Coronary artery (tissue), 2 donors: ENCODE data around the gene OVCH1.

Experiments used
- DNase-seq: peaks from one replicate; pipeline ENCODE4 v3.0.0-alpha.2; 2017; ENCODE audit warnings: low spot score
- H3K27ac ChIP-seq, 2 donors: fragments of 200-600 bp; sonication (generic); one replicate each; pipeline ENCODE4 v1.5.1; 2016 to 2019
- H3K4me3 ChIP-seq: fragments of 200-600 bp; sonication (generic); 2 replicates; pipeline ENCODE4 v1.5.1; 2016; ENCODE audit warnings: mild to moderate bottlenecking, moderate library complexity
- TF ChIP-seq, protein P1 (sequence below): fragments of 200-600 bp; sonication (generic); IDR thresholded peaks from one replicate; pipeline ENCODE4 v1.5.1; 2019; ENCODE audit warnings: antibody characterized with exemption

Gene OVCH1

DNA sequence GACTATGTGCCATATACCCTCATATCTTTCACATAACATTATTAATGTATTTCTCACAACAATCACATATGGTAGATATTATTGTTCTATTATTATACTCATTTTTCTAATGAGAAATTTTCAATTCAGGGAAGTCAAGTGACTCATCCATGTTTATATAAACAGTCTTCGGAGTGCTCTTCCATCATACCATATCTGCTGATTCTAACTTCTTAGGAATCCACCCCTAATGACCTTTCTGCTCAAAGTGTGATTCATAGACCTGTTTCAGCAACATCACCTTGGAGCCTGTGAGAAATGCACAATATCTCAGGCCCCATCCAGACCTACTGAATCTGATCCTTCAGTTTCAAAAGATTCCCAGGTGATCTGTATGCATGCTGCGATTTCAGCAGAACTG, 39.8 kb upstream of the OVCH1 start:
- TF ChIP-seq, protein P1, sequence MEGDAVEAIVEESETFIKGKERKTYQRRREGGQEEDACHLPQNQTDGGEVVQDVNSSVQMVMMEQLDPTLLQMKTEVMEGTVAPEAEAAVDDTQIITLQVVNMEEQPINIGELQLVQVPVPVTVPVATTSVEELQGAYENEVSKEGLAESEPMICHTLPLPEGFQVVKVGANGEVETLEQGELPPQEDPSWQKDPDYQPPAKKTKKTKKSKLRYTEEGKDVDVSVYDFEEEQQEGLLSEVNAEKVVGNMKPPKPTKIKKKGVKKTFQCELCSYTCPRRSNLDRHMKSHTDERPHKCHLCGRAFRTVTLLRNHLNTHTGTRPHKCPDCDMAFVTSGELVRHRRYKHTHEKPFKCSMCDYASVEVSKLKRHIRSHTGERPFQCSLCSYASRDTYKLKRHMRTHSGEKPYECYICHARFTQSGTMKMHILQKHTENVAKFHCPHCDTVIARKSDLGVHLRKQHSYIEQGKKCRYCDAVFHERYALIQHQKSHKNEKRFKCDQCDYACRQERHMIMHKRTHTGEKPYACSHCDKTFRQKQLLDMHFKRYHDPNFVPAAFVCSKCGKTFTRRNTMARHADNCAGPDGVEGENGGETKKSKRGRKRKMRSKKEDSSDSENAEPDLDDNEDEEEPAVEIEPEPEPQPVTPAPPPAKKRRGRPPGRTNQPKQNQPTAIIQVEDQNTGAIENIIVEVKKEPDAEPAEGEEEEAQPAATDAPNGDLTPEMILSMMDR: no peak
- H3K27ac ChIP-seq: no peak overlapping the region
- no peak overlapping the region for H3K4me3 ChIP-seq
- no peak for DNase-seq

DNA sequence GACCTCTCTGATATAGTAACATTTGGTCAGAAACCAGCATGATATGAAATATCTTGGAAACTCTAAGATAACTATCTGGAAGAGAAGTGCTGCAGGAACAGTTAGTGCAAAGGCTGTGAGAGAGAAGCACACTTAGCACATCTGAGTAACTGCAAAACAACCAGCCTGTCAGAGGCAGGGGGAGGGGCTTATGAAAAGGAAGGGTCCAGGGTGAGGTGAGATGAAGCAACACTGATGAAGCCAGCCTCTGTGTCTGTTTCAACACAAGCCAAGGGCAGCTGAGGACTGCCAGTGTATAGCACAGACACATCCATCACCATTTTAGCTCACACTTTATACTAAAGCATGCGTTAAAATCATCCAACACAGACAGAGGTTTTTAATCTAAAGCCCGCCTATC, 37.4 kb upstream of the OVCH1 start:
- no peak for DNase-seq
- Histone ChIP-seq H3K4me3 (no peak overlapping the region), H3K27ac (no peak overlapping the region)
- TF ChIP-seq, protein P1: no peak

DNA sequence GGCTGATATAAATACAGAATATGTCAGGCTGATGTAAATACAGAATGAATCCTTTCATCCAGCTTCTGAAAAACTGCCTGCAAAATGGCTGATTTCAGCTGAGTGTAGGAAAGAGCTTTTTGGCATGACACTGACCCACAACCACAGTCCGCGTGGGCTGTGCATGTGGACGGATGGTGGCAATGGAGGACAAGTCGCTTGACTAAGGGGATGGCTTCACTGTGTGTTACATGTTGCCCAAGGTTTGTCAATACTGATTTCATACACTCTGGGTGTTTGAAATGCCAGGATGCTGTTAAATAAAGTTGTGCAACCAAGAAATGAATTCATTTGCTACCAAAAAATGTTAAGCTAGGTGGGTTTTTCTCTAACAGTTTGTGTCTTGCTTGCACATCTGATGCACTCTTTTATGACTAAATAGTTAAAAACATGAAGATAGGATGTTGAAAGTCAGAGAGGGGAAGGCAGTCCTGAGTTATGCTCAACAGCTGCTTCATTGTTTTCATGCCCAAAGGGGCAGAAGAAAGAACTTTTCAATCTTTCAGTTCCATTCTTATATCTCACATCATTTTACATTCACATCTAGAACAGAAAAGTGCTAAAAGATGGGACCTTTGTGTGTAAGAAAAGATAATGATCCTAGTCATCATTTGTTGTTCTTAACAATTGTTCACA, 36.5 kb upstream of the OVCH1 start:
- H3K27ac ChIP-seq: no peak overlapping the region
- no peak for DNase-seq
- no peak overlapping the region for H3K4me3 ChIP-seq
- TF ChIP-seq, protein P1: no peak

DNA sequence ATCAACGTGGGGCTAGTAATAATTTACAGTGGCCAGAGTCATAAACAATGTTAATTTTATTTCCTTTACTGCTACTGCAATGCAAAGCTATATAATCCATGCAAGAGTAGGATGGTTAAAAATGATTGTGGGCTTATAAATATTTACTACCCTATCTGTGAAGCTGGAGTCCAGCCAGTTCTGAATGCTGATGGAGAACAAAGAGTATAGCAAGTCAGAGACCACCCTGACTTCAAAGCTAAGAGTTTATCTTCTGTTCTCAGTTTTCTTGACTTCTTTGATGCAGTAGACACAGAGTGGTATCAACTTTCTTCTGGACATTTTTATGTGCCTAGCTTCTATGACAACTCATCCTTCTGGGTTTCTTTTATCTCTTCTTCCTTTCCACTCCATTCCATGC, 34.0 kb upstream of the OVCH1 start:
- H3K27ac ChIP-seq: no peak overlapping the region
- H3K4me3 ChIP-seq: no peak overlapping the region
- TF ChIP-seq, protein P1: no peak
- DNase-seq: no peak

DNA sequence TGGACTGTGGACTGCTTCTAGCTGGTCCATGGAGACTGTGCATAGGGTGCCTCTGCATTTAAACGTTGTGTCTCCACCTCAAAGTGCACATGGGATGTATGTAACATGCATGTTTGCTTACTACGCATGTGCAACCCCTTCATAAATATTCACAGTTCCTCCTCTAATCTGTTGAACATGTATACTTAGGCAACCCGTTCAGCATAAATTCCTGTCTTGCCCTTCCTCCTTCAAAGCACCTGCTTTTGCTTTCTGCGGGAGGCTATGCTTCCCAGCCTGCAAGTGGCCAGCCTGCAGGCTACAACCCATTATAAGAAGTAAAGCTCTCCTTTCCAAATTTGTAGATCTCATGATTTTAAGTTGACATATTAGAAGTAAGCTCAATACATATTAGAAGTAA, 33.0 kb upstream of the OVCH1 start:
- no peak overlapping the region for H3K4me3 ChIP-seq
- H3K27ac ChIP-seq: no peak overlapping the region
- TF ChIP-seq, protein P1: no peak
- DNase-seq: no peak

DNA sequence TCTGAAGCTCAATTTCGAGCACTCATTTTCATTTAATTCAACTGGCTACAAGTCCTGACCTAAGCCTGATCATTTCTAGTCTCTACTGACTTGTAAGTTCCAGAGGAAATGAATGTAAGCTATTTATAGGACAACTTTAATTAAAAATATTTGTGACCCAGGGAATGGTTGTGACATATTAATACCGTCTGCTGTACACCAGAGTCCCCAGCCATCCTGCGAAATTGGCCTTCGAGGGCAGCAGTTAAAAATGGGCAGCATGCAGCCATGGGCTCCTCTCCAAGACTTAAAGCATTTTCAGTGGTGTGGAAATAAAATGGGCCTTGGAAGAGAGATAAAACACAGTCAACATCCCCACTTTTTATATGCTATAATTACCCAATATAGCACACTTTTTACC, 30.7 kb upstream of the OVCH1 start:
- Histone ChIP-seq H3K4me3 (no peak overlapping the region), H3K27ac (no peak overlapping the region)
- no peak for DNase-seq
- TF ChIP-seq, protein P1: no peak

DNA sequence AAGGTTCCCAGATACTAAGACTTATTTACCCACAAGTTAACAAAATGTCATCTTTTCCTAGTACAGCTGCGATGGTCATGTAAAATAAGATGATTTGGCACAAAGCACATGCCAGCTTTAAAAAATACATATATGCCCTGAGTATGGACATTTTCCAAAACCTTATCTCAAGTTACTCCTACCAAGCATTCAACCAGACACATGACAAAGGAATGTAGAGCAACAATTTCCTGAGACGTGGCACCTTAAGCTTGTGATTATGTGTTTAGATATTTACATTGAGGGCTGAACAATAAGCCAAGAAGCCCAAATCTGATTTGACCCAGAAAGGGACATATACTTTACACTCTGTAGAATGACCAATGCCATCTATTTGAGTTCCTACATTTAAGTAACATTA, 24.5 kb upstream of the OVCH1 start:
- no peak for DNase-seq
- H3K27ac ChIP-seq: no peak overlapping the region
- TF ChIP-seq, protein P1: no peak
- no peak overlapping the region for H3K4me3 ChIP-seq
